ENCODE measurements around the gene MYBBP1A.
A peak's percentile ranks its signal among the peaks of the same experiment; 100 is the strongest.

The MYBBP1A gene

GRCh38 chr17:4498461-4499397, 56.5 kb downstream of the MYBBP1A start, which contains the start of gene SPNS2:
TSS of gene SPNS2 (plus strand) at chr17:4498881. CDS start at chr17:4499048, 167 bp downstream.
- DNase-seq: peak; percentile 36

DNA sequence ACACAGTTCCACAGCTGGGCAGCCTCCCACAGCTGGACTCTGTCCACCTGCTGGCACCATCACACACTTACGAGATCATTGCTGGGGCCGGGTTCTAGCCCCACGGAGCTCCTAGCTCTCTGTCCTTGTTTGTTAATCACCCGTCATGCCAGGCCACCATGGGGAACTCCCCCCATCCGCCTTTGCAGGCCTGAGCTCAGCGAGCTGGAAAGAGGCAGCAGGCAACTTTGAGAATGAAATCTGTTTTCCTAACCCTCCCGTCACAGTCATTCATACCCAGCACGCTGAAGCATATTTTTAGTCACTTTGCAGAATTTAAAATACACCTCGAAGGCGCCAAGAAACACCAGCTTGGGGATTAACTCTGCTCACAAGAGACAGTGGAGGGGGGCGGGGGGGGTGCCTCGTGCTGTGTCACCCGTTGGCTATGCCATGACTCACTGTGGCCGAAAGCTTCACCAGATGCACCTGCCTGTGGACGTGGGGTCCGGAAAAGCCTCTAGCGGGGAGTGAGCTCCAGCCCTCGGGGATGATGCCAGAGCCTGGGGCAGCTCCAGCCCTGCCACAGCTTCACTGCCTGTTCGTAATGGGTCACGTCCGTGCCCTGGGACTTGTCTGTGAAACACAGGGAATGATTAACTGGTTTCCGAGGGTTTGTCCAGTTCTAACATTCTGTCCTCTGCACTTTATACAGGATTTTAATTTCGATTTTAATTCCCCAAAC, 57.9 kb downstream of the MYBBP1A start:
- no peak for DNase-seq

- no peak for DNase-seq
These were observed 62.2 kb downstream of the MYBBP1A start for GRCh38 chr17:4492721-4493561.

DNA sequence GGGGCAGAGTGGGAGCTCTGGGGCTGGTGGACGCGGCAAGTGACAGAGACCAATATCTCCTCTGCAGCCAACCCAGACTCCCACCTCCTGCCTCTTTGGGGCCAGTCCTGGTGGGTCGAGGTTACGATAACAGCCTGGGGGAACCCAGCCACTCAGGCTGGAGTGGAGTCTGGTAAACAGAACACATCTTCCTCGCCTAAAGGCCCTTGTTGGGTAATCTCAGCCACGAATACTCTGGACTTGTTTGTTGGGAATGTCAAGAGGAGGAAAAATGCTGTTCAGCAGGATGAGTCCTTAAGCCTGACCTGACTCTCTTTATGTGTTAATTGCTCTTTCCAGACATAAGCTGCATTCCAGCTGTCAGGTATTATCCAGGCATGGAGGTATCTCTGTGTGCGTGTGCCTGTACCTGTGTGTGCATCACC, 64.5 kb downstream of the MYBBP1A start:
- DNase-seq: no peak

GRCh38 chr17:4490109-4490591, 65.0 kb downstream of the MYBBP1A start:
- DNase-seq: no peak

DNA sequence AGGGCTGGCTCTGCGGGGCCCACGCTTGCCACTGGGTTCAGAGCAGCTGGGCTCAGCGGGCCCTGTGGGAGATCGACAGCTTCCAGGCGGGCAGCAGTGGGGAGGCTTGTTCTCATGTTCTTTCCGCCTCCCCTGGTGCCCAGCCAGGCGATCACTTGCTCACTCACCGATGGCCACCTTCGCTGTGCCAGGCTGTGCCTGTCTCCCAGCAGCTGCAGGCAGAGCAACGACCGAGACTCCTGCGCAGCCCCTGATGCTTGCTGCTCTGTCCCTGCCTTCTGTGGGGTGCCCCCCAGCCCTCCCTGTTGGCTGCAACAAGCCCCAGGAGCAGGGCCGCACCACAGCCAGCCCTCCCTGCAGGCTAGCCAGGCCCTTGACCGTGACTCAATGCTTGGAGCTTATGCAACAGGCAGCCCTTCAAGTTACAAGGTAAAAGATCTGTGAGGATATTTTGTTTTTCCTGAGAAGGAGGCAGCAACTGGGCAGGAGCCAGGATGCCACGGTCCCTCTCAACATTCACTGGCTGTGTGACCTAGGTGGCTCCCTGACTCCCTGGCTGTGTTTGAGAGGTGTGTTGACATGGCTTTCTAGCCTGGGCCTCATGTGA, 66.1 kb downstream of the MYBBP1A start:
- DNase-seq: no peak
